Measurements from ENCODE around the gene NOL9.

NOL9 gene

GRCh38 chr1:6519491-6519934 is 34.8 kb downstream of the NOL9 start:
- Histone ChIP-seq H3K36me3 (ENCODE audit: insufficient read depth, insufficient read length, low read length) (peaks cover 10% of the 10 kb centered on the region), H3K4me1 (ENCODE audit: insufficient read depth, insufficient read length) (peaks cover 5% of the 10 kb centered on the region), H3K4me3 (ENCODE audit: insufficient read length, low read depth) (no peak overlapping the region), H3K9ac (ENCODE audit: insufficient read length, low read depth) (peak overlapping the region; percentile 24), H3K9me3 (ENCODE audit: insufficient read depth, low read length) (no peaks in the 10 kb centered on the region), H3K27me3 (ENCODE audit: insufficient read depth, insufficient read length) (no peaks in the 10 kb centered on the region)
- no peak for DNase-seq (ENCODE audit: low read depth, low spot score)
- no peak for TF ChIP-seq YY1 (IDR thresholded peaks at IDR 0.05; ENCODE audit: insufficient read depth, insufficient read length)
- TF ChIP-seq ZNF274 (IDR thresholded peaks at IDR 0.05; ENCODE audit: low read depth, low read length): no peak
- TF ChIP-seq SUZ12 (IDR thresholded peaks at IDR 0.05; ENCODE audit: extremely low read depth, insufficient read depth, insufficient read length): no peak

GRCh38 chr1:6517435-6517851 is 36.9 kb downstream of the NOL9 start:
- H3K4me3 ChIP-seq (ENCODE audit: insufficient read length, low read depth): no peak overlapping the region
- H3K4me1 ChIP-seq (ENCODE audit: insufficient read depth, insufficient read length): peaks cover 7% of the 10 kb centered on the region
- no peak for DNase-seq (ENCODE audit: low read depth, low spot score)

GRCh38 chr1:6515771-6516170 is 38.5 kb downstream of the NOL9 start:
- Histone ChIP-seq H3K4me3 (ENCODE audit: insufficient read length, low read depth) (no peak overlapping the region), H3K9me3 (ENCODE audit: insufficient read depth, low read length) (no peaks in the 10 kb centered on the region), H3K27me3 (ENCODE audit: insufficient read depth, insufficient read length) (no peaks in the 10 kb centered on the region), H3K4me1 (ENCODE audit: insufficient read depth, insufficient read length) (peaks cover 6% of the 10 kb centered on the region), H3K9ac (ENCODE audit: insufficient read length, low read depth) (no peak overlapping the region), H3K36me3 (ENCODE audit: insufficient read depth, insufficient read length, low read length) (no peaks in the 10 kb centered on the region)
- no peak for DNase-seq (ENCODE audit: low read depth, low spot score)
- TF ChIP-seq ZNF274 (IDR thresholded peaks at IDR 0.05; ENCODE audit: low read depth, low read length): no peak
- TF ChIP-seq SUZ12 (IDR thresholded peaks at IDR 0.05; ENCODE audit: extremely low read depth, insufficient read depth, insufficient read length): no peak
- TF ChIP-seq YY1 (IDR thresholded peaks at IDR 0.05; ENCODE audit: insufficient read depth, insufficient read length): no peak

More at GRCh38 chr1:6517435-6517851, 36.9 kb downstream of the NOL9 start:
- H3K36me3 ChIP-seq (ENCODE audit: insufficient read depth, insufficient read length, low read length): peaks cover 4% of the 10 kb centered on the region
- H3K9me3 ChIP-seq (ENCODE audit: insufficient read depth, low read length): no peaks in the 10 kb centered on the region
- no peak for TF ChIP-seq ZNF274 (IDR thresholded peaks at IDR 0.05; ENCODE audit: low read depth, low read length)
- no peak for TF ChIP-seq YY1 (IDR thresholded peaks at IDR 0.05; ENCODE audit: insufficient read depth, insufficient read length)
- TF ChIP-seq SUZ12 (IDR thresholded peaks at IDR 0.05; ENCODE audit: extremely low read depth, insufficient read depth, insufficient read length): no peak
- no peak overlapping the region for H3K9ac ChIP-seq (ENCODE audit: insufficient read length, low read depth)
- no peaks in the 10 kb centered on the region for H3K27me3 ChIP-seq (ENCODE audit: insufficient read depth, insufficient read length)

- TF ChIP-seq YY1 (IDR thresholded peaks at IDR 0.05; ENCODE audit: insufficient read depth, insufficient read length) (no peak), SUZ12 (IDR thresholded peaks at IDR 0.05; ENCODE audit: extremely low read depth, insufficient read depth, insufficient read length) (no peak), ZNF274 (IDR thresholded peaks at IDR 0.05; ENCODE audit: low read depth, low read length) (no peak)
- Histone ChIP-seq H3K4me1 (ENCODE audit: insufficient read depth, insufficient read length) (peaks cover 4% of the 10 kb centered on the region), H3K9ac (ENCODE audit: insufficient read length, low read depth) (no peak overlapping the region), H3K4me3 (ENCODE audit: insufficient read length, low read depth) (no peak overlapping the region), H3K36me3 (ENCODE audit: insufficient read depth, insufficient read length, low read length) (no peaks in the 10 kb centered on the region), H3K27me3 (ENCODE audit: insufficient read depth, insufficient read length) (no peaks in the 10 kb centered on the region), H3K9me3 (ENCODE audit: insufficient read depth, low read length) (no peaks in the 10 kb centered on the region)
- DNase-seq (ENCODE audit: low read depth, low spot score): no peak
Measured at GRCh38 chr1:6513320-6513801, 41.0 kb downstream of the NOL9 start.

GRCh38 chr1:6512908-6513280 is 41.4 kb downstream of the NOL9 start:
- TF ChIP-seq ZNF274 (IDR thresholded peaks at IDR 0.05; ENCODE audit: low read depth, low read length): no peak
- TF ChIP-seq SUZ12 (IDR thresholded peaks at IDR 0.05; ENCODE audit: extremely low read depth, insufficient read depth, insufficient read length): no peak
- TF ChIP-seq YY1 (IDR thresholded peaks at IDR 0.05; ENCODE audit: insufficient read depth, insufficient read length): no peak
- peaks cover 4% of the 10 kb centered on the region for H3K4me1 ChIP-seq (ENCODE audit: insufficient read depth, insufficient read length)

GRCh38 chr1:6512245-6512907 is 41.9 kb downstream of the NOL9 start:
- Histone ChIP-seq H3K27me3 (ENCODE audit: insufficient read depth, insufficient read length) (no peaks in the 10 kb centered on the region), H3K9ac (ENCODE audit: insufficient read length, low read depth) (no peak overlapping the region), H3K4me3 (ENCODE audit: insufficient read length, low read depth) (no peak overlapping the region), H3K4me1 (ENCODE audit: insufficient read depth, insufficient read length) (peaks cover 4% of the 10 kb centered on the region), H3K36me3 (ENCODE audit: insufficient read depth, insufficient read length, low read length) (no peaks in the 10 kb centered on the region), H3K9me3 (ENCODE audit: insufficient read depth, low read length) (no peaks in the 10 kb centered on the region)
- no peak for DNase-seq (ENCODE audit: low read depth, low spot score)
- TF ChIP-seq ZNF274 (IDR thresholded peaks at IDR 0.05; ENCODE audit: low read depth, low read length): no peak
- no peak for TF ChIP-seq YY1 (IDR thresholded peaks at IDR 0.05; ENCODE audit: insufficient read depth, insufficient read length)
- TF ChIP-seq SUZ12 (IDR thresholded peaks at IDR 0.05; ENCODE audit: extremely low read depth, insufficient read depth, insufficient read length): no peak

More at GRCh38 chr1:6512908-6513280, 41.4 kb downstream of the NOL9 start:
- Histone ChIP-seq H3K4me3 (ENCODE audit: insufficient read length, low read depth) (no peak overlapping the region), H3K9me3 (ENCODE audit: insufficient read depth, low read length) (no peaks in the 10 kb centered on the region), H3K27me3 (ENCODE audit: insufficient read depth, insufficient read length) (no peaks in the 10 kb centered on the region), H3K36me3 (ENCODE audit: insufficient read depth, insufficient read length, low read length) (no peaks in the 10 kb centered on the region), H3K9ac (ENCODE audit: insufficient read length, low read depth) (no peak overlapping the region)
- no peak for DNase-seq (ENCODE audit: low read depth, low spot score)

GRCh38 chr1:6511561-6512244 is 42.6 kb downstream of the NOL9 start:
- H3K36me3 ChIP-seq (ENCODE audit: insufficient read depth, insufficient read length, low read length): no peaks in the 10 kb centered on the region
- no peak overlapping the region for H3K9ac ChIP-seq (ENCODE audit: insufficient read length, low read depth)
- TF ChIP-seq YY1 (IDR thresholded peaks at IDR 0.05; ENCODE audit: insufficient read depth, insufficient read length) (no peak), SUZ12 (IDR thresholded peaks at IDR 0.05; ENCODE audit: extremely low read depth, insufficient read depth, insufficient read length) (no peak), ZNF274 (IDR thresholded peaks at IDR 0.05; ENCODE audit: low read depth, low read length) (no peak)
- no peak overlapping the region for H3K4me3 ChIP-seq (ENCODE audit: insufficient read length, low read depth)
- H3K4me1 ChIP-seq (ENCODE audit: insufficient read depth, insufficient read length): peaks cover 4% of the 10 kb centered on the region
- DNase-seq (ENCODE audit: low read depth, low spot score): no peak
- H3K27me3 ChIP-seq (ENCODE audit: insufficient read depth, insufficient read length): no peaks in the 10 kb centered on the region
- no peaks in the 10 kb centered on the region for H3K9me3 ChIP-seq (ENCODE audit: insufficient read depth, low read length)
